Measurements from ENCODE around the gene CNNM1.

Gene CNNM1

GRCh38 chr10:99368646-99369045, 39.5 kb downstream of the CNNM1 start:
- H3K27ac ChIP-seq: no peak overlapping the region
- no peak for TF ChIP-seq ZFX (IDR thresholded peaks at IDR 0.05)
- TF ChIP-seq CTCF (conservative IDR thresholded peaks at IDR 0.05): no peak

- TF ChIP-seq CTCF (conservative IDR thresholded peaks at IDR 0.05): no peak
- TF ChIP-seq ZFX (IDR thresholded peaks at IDR 0.05): no peak
- no peak overlapping the region for H3K27ac ChIP-seq
Observed at GRCh38 chr10:99369126-99369525, 40.0 kb downstream of the CNNM1 start.

- no peak overlapping the region for H3K27ac ChIP-seq
- TF ChIP-seq ZFX (IDR thresholded peaks at IDR 0.05) (no peak), CTCF (conservative IDR thresholded peaks at IDR 0.05) (no peak)
Observed at GRCh38 chr10:99369551-99369950, 40.4 kb downstream of the CNNM1 start.

- no peak overlapping the region for H3K27ac ChIP-seq
- TF ChIP-seq CTCF (conservative IDR thresholded peaks at IDR 0.05): peak; percentile 75
- no peak for TF ChIP-seq ZFX (IDR thresholded peaks at IDR 0.05)
Observed at GRCh38 chr10:99370993-99371392, 41.8 kb downstream of the CNNM1 start.

- H3K27ac ChIP-seq: no peak overlapping the region
- no peak for TF ChIP-seq CTCF (conservative IDR thresholded peaks at IDR 0.05)
- no peak for TF ChIP-seq ZFX (IDR thresholded peaks at IDR 0.05)
Observed at GRCh38 chr10:99372546-99373271, 43.6 kb downstream of the CNNM1 start.

- no peak overlapping the region for H3K27ac ChIP-seq
- TF ChIP-seq ZFX (IDR thresholded peaks at IDR 0.05) (no peak), CTCF (conservative IDR thresholded peaks at IDR 0.05) (no peak)
Observed at GRCh38 chr10:99374526-99374925, 45.4 kb downstream of the CNNM1 start.

GRCh38 chr10:99374972-99375371, 45.8 kb downstream of the CNNM1 start:
- no peak overlapping the region for H3K27ac ChIP-seq

More at GRCh38 chr10:99374972-99375371, 45.8 kb downstream of the CNNM1 start:
- TF ChIP-seq CTCF (conservative IDR thresholded peaks at IDR 0.05): no peak
- no peak for TF ChIP-seq ZFX (IDR thresholded peaks at IDR 0.05)

All from C4-2B (cell line).